Neuron (in vitro differentiated cells): ENCODE data around the gene MAGI1.

ENCODE experiments used
- H2AFZ ChIP-seq: one replicate; pipeline ENCODE4 v1.6.1; 2013; ENCODE audit warnings: low read depth, mild to moderate bottlenecking, inconsistent platforms, low read length, moderate library complexity
- H3K27me3 ChIP-seq: one replicate; pipeline ENCODE4 v1.6.1; 2013; ENCODE audit warnings: low read length; ENCODE audit not compliant: insufficient read depth
- H3K36me3 ChIP-seq: one replicate; pipeline ENCODE4 v1.6.1; 2013; ENCODE audit warnings: low read length; ENCODE audit not compliant: insufficient read depth
- H3K4me1 ChIP-seq: one replicate; pipeline ENCODE4 v1.6.1; 2013; ENCODE audit warnings: low read length; ENCODE audit not compliant: insufficient read depth
- H3K4me3 ChIP-seq: 2 replicates; pipeline ENCODE4 v1.5.1; 2013; ENCODE audit warnings: mild to moderate bottlenecking, low read length, moderate library complexity
- H3K9me3 ChIP-seq: one replicate; pipeline ENCODE4 v1.6.1; 2013; ENCODE audit warnings: low read length

MAGI1 gene

DNA sequence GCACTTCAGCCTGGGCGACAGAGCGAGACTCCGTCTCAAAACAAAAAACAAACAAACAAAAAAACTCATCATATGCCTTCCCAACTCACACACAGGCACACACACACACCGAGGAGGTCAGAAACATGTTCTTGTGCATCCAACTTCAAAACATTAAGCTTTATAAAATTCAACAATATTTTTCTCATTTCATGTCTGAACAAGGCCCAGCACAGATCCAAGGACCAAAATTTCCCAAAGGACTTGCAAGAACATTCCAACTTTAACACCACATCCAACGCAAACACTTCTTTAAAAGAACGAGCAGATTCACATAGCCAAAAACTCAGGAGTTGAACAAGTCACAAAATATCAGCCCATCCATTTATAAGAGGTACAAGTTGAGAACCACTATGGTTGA, 148.4 kb downstream of the MAGI1 start:
- Histone ChIP-seq H2AFZ (no peak overlapping the region), H3K4me1 (peaks cover 3% of the 10 kb centered on the region), H3K27me3 (no peaks in the 10 kb centered on the region), H3K9me3 (no peaks in the 10 kb centered on the region), H3K36me3 (no peaks in the 10 kb centered on the region), H3K4me3 (no peak overlapping the region)

DNA sequence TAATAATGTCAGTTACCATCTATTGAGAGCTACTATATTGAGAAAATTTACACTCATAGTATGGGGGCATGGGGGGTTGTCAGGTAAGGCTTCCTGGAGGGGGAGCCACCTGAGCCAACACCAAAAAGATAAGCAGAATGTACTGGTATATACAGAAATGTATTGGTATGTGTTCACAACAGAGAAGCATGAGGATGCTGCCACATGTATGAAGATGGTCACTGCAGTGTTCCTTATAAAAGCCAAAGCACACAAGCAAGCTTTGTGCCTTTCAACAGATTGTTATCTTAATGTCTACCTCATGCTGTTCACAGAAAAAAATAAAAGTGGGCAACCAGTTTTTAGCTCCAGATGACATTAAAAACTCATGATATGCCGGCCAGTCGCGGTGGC, 149.0 kb downstream of the MAGI1 start:
- Histone ChIP-seq H3K27me3 (no peaks in the 10 kb centered on the region), H3K4me1 (peaks cover 3% of the 10 kb centered on the region), H2AFZ (no peak overlapping the region), H3K9me3 (no peaks in the 10 kb centered on the region), H3K36me3 (no peaks in the 10 kb centered on the region), H3K4me3 (no peak overlapping the region)

GRCh38 chr3:65888980-65889706, 149.6 kb downstream of the MAGI1 start:
- Histone ChIP-seq H3K4me1 (peaks cover 4% of the 10 kb centered on the region), H3K36me3 (no peaks in the 10 kb centered on the region), H3K27me3 (no peaks in the 10 kb centered on the region), H2AFZ (no peak overlapping the region), H3K9me3 (no peaks in the 10 kb centered on the region), H3K4me3 (no peak overlapping the region)

DNA sequence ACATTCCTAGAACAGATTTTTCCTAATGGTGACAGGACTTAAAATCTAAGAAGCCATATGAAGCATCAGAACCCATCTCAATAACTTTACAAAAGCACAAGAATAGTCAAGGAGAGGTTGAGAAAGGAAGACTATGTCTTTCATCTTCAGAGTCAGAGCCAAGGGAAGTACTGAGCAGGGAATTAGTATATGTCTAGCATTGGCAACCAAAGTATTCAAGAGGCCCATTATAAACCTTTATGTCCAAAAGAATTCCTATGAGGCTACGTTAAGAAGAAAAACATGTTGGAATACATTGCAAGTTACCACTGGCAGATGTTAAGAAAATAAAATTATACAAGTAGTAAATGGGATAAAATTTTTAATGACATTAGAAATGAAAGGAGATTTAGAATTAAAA, 150.5 kb downstream of the MAGI1 start:
- H3K4me3 ChIP-seq: no peak overlapping the region
- H3K36me3 ChIP-seq: no peaks in the 10 kb centered on the region
- no peaks in the 10 kb centered on the region for H3K9me3 ChIP-seq

GRCh38 chr3:65886391-65886790, 152.3 kb downstream of the MAGI1 start:
- Histone ChIP-seq H3K9me3 (no peaks in the 10 kb centered on the region), H3K4me3 (no peak overlapping the region), H2AFZ (no peak overlapping the region), H3K4me1 (peaks cover 13% of the 10 kb centered on the region), H3K27me3 (no peaks in the 10 kb centered on the region), H3K36me3 (no peaks in the 10 kb centered on the region)

More for the DNA sequence above, 150.5 kb downstream of the MAGI1 start:
- no peaks in the 10 kb centered on the region for H3K27me3 ChIP-seq
- H3K4me1 ChIP-seq: peaks cover 13% of the 10 kb centered on the region
- H2AFZ ChIP-seq: no peak overlapping the region

GRCh38 chr3:65884071-65884470, 154.6 kb downstream of the MAGI1 start:
- Histone ChIP-seq H3K36me3 (no peaks in the 10 kb centered on the region), H3K4me3 (no peak overlapping the region)

DNA sequence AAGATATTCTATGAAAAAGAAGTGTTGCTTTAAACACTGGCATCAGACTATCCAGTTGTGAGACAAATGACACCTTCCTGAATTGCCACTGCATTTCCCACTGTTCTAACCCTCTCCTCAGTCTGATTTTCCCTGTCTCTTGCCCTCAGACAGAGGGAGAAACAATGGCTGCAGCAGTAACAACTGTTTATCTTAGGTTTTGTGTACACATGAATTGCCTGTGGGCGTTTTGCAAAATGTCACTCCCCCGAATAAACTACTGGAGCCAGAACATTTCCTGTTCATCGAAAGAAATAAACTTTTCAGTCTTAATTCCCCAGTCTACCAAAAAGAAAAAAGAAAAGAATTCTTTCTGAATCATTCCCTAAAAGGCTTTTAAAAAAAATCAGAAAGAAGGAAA, 155.1 kb downstream of the MAGI1 start:
- H3K4me1 ChIP-seq: peaks cover 10% of the 10 kb centered on the region
- H2AFZ ChIP-seq: peak overlapping the region; percentile 48
- H3K9me3 ChIP-seq: no peaks in the 10 kb centered on the region
- no peaks in the 10 kb centered on the region for H3K36me3 ChIP-seq
- H3K27me3 ChIP-seq: no peaks in the 10 kb centered on the region
- H3K4me3 ChIP-seq: no peak overlapping the region

More at GRCh38 chr3:65884071-65884470, 154.6 kb downstream of the MAGI1 start:
- Histone ChIP-seq H3K27me3 (no peaks in the 10 kb centered on the region), H2AFZ (peak overlapping the region; percentile 48), H3K9me3 (no peaks in the 10 kb centered on the region), H3K4me1 (peaks cover 10% of the 10 kb centered on the region)

GRCh38 chr3:65880350-65880749, 158.4 kb downstream of the MAGI1 start:
- peaks cover 10% of the 10 kb centered on the region for H3K4me1 ChIP-seq
- H3K9me3 ChIP-seq: no peaks in the 10 kb centered on the region
- no peak overlapping the region for H3K4me3 ChIP-seq
- H3K27me3 ChIP-seq: no peaks in the 10 kb centered on the region
- no peaks in the 10 kb centered on the region for H3K36me3 ChIP-seq
- no peak overlapping the region for H2AFZ ChIP-seq

- Histone ChIP-seq H3K36me3 (no peaks in the 10 kb centered on the region), H3K9me3 (no peaks in the 10 kb centered on the region), H3K27me3 (no peaks in the 10 kb centered on the region), H3K4me3 (no peak overlapping the region), H2AFZ (no peak overlapping the region), H3K4me1 (peaks cover 10% of the 10 kb centered on the region)
Measured at GRCh38 chr3:65879372-65879771, 159.3 kb downstream of the MAGI1 start.

DNA sequence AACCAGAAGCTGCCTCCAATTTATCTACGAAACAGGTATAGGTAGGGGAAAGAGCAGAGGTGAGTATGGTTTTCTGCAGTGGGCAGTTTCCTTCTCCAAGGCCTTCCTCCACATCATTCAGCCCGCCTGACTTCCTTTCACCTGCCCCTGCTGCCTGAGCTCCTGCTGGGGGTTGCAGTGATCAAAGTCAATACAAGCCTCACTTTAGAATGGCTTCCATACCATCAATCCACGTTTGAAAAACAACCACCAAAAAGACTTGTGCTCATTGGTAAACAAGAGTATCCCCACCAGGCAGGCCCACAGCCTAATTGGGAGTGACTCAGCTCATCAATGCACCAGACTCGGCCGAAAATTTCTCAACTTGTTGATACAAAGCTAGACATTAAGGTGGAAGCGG, 159.9 kb downstream of the MAGI1 start:
- no peaks in the 10 kb centered on the region for H3K27me3 ChIP-seq
- H2AFZ ChIP-seq: no peak overlapping the region
- H3K4me3 ChIP-seq: no peak overlapping the region

GRCh38 chr3:65877160-65877559, 161.6 kb downstream of the MAGI1 start:
- no peaks in the 10 kb centered on the region for H3K27me3 ChIP-seq
- no peaks in the 10 kb centered on the region for H3K36me3 ChIP-seq
- H3K9me3 ChIP-seq: no peaks in the 10 kb centered on the region
- H2AFZ ChIP-seq: no peak overlapping the region
- no peaks in the 10 kb centered on the region for H3K4me1 ChIP-seq
- H3K4me3 ChIP-seq: no peak overlapping the region

More for the DNA sequence above, 159.9 kb downstream of the MAGI1 start:
- peaks cover 6% of the 10 kb centered on the region for H3K4me1 ChIP-seq
- H3K36me3 ChIP-seq: no peaks in the 10 kb centered on the region
- H3K9me3 ChIP-seq: no peaks in the 10 kb centered on the region

DNA sequence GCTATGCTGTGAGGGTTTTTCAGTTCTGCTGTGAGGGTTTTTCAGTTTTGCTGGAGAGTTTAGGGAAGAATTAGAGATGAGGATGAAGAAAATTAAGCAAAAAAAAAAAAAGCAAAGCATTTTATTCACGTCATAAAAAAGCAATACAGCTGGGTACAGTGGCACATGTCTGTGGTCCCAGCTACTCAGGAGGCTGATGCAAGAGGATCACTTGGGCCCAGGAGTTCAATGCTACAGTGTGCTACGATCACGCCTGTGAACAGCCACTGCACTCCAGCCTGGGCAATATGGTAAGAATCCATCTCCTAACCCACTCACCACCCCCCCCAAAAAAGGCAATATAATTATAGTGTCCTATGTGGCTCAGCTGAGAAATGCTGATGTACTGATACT, 162.7 kb downstream of the MAGI1 start:
- Histone ChIP-seq H3K27me3 (no peaks in the 10 kb centered on the region), H2AFZ (no peak overlapping the region), H3K4me1 (no peaks in the 10 kb centered on the region), H3K9me3 (no peaks in the 10 kb centered on the region), H3K4me3 (no peak overlapping the region), H3K36me3 (no peaks in the 10 kb centered on the region)

- Histone ChIP-seq H2AFZ (no peak overlapping the region), H3K9me3 (no peaks in the 10 kb centered on the region), H3K4me1 (no peaks in the 10 kb centered on the region), H3K36me3 (no peaks in the 10 kb centered on the region), H3K4me3 (no peak overlapping the region), H3K27me3 (no peaks in the 10 kb centered on the region)
Measured at GRCh38 chr3:65875393-65876027, 163.2 kb downstream of the MAGI1 start.
